Measurements from ENCODE around the gene RAB17.
"Not testable (repeated sequence)": the region's sequence is repeated elsewhere in the genome, so short reads cannot be mapped to it uniquely, and the experiment has no call there.

Gene RAB17

DNA sequence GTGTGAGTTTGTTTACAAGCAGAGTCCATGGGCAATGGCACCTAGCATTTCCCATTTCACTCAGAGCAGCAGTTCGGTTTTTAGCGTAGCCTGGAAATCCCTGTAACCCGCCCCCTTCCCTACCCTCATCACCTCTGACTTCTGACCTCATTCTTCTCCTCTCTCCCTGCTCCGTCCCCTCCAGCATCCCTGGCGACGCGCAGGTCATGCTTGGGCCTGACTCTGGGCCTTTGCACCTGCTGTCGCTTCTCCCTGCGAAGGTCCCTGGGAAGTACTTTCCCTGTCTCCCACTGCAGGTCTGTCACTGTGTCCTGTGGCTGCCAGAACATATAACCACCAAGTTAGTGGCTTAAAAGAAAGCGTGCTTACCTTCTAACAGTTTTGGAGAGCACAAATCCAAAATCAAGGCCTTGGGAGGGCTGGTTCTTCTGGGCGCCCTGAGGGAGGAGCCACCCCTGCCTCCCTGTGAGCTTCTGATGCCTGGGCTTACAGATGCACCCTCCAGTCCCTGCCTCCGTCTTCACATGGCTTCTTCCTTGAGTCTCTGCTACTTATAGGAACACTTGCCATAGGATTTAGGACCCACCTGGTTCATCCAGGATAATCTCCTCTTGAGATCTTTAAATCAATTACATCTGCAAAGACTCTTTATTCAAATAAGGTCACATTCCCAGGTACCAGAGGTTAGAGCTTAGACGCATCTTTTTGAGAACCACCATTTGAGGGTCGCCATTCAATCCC lies 8.1 kb upstream of the RAB17 start:
- no peak for DNase-seq

- DNase-seq = no peak
Measured at GRCh38 chr2:237597196-237598145, 6.9 kb upstream of the RAB17 start.

- DNase-seq = no peak
Measured at GRCh38 chr2:237596520-237597195, 6.1 kb upstream of the RAB17 start.

DNA sequence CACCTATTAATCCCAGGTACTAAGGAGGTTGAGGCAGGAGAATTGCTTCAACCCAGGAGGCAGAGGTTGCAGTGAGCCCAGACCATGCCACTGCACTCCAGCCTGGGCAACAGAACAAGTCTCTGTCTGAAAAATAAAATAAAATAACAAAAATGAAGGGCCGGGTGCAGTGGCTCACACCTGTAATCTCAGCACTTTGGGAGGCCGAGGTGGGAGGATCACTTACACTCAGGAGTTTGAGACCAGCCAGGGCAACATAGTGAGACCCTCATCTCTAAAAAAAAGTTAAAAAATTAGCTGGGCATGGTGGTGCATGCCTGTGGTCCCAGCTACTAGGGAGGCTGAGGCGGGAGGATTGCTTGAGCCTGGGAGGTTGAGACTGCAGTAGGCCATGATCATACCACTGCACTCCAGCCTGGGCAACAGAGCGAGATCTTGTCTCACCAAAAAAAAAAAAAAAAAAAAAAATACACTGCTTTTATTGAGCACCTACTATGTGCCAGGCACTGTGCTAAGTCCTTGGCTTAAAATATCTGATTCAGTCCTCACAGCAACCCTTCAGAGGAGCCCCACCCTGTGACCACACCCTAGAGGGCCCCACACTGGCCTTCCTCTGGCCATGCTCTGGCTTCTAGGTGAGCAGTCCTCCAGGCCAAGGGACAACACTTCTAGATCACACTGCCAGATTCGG lies 5.4 kb upstream of the RAB17 start:
- DNase-seq = not testable (repeated sequence)

DNA sequence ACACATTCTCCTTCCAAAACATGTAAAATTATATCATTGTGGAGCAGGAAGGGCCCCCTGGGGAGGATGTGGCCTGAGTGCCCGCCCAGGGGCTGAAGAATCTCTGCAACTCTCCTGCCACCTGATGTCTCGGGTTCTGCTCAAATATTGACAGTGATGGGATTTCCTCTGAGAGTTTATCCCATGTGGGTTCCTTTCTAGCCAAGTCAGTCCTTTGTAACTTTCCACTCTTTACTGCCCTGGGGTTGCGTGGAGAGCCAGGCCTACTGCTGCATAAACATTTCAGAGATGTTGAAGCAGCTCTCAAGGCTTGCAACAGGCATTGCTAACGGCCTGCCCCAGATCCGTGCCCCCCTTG lies 4.0 kb upstream of the RAB17 start:
- no peak for DNase-seq

GRCh38 chr2:237593596-237594320 lies 3.2 kb upstream of the RAB17 start:
- DNase-seq = no peak

- DNase-seq = no peak
Measured at GRCh38 chr2:237593036-237593435, 2.5 kb upstream of the RAB17 start.

DNA sequence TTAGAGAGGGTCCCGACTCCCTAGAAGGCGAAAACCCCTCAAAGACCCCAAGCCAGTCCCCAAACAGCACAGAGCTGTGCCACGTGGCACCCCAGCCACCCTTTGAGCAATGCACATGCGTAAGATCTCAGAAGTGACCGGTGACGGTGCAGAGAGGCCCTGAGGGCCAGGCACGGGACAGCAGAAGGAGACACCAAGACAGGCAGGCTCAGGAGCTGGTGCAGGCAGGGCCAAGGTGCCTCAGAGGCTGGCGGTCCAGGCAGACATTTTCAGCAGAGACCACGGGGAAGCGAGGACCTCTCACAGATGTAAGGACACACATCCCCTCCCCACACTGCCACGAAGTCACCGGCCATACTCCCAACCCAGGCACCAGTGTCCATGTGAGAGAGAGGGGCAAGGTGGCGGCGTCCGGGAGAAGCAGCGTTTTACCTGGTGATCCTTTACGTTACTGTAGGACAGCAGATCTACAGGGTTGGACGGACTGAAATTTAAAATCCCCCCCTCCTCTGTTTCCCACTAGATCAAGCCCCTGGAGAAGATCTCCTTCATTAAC lies 2.0 kb upstream of the RAB17 start:
- DNase-seq = no peak

DNA sequence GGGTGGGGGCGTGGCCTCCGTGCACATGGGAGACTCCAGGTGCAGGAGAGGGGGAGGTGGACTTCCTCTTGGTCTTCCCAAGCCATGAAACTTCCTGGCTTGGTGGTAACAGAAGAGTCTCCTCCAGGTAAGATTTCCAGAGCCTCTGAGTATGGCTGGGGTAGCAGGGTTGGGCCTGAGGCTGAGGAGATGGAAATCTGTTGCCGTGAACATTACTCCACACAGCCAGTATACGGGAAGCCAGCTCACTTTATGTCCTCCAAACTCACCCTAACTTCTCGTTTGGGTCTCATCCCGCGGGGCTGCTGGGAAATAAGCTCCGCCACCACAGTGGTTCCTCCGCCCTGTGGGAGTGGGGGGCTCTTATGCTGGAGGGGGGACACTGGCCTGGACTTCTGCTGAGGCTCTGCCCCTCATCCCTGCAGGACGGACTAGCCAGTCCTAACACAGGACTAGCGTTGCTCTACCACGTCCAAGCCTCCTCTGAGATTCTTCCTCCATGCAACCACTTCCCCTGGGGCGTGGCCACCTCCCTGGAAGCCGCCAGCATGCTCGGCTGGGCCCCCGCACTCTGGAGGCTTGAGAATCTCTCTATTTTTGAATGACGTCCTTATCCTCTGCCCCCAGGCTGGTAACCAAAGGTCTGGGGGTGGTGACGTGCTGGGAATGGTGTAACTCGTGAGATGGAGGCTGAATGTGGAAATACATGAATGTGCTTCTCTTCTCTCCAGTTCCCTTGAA lies 777 bp upstream of the RAB17 start:
- peak; percentile 93 for DNase-seq

DNA sequence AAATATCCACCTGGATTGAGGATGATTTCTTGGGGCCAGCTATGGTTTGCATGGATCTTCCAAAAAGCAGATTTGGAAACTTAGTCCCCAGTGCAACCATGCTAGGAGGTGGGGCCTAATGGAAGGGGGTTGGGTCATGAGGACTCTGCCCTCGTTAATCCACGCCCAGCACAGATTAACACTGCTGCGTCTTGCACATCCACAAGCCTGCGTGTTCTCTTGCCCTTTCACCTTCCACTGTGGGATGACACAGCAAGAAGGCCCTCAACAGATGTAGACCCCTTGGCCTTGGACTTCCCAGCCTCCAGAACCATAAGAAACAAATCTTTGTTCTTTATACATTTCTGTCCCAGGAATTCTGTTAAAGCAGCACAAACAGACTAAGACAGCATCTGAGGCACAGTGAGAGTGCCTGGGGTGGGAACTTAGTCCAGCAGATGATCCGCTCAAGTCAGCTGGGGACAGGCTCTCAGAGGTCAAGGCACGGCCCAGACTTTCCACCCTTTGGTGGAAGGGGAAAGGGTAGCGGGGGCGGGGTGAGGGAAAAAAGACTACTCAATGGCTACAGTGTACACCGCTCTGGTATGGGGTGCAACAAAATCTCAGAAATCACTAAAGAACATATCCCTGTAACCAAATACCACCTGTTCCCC lies 2.4 kb downstream of the RAB17 start:
- no peak for DNase-seq

GRCh38 chr2:237585590-237586221 lies 4.8 kb downstream of the RAB17 start:
- DNase-seq = no peak

DNA sequence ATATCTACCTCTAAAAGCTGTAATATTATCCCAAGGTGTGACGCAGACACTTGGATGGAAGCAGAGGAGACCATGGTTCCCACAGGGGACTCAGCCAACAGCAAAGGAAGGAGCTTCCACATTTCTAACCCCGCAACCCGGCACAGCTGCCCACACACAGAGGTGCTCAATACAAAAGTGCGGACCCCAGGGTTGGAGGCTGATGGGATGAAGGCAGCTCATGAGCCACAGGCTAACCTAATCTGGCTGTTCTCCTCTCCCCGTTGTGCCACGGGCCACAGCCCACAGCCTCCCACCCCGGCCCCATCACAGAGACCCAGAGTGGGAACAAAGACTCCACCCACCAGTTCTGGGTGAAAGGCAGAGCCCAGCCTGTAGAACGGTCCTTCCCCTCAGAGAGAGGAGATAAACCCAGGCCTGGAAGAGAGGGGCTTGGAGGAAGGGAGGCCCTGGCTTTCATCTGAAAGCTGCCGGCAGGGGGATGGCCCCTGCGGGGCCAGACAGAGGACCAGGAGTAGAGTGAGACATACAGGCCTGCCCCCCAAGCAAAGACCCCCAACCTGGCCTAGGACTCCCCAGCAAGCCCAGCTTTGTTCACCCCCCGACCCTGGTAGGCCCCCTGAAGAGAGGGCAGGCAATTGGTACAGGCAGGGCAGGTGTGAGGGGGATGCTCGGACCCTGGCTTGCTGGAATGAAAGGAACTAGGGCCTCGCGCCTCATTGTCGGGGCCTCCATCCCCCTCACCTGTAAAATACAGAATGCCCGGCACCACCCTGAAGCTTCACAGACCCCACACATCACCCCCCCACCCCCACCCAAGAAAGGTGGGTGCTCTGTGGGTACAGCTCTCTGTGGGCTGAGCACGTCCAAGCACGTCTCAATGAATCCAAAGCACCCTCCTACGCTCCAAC lies 6.9 kb downstream of the RAB17 start:
- no peak for DNase-seq

DNA sequence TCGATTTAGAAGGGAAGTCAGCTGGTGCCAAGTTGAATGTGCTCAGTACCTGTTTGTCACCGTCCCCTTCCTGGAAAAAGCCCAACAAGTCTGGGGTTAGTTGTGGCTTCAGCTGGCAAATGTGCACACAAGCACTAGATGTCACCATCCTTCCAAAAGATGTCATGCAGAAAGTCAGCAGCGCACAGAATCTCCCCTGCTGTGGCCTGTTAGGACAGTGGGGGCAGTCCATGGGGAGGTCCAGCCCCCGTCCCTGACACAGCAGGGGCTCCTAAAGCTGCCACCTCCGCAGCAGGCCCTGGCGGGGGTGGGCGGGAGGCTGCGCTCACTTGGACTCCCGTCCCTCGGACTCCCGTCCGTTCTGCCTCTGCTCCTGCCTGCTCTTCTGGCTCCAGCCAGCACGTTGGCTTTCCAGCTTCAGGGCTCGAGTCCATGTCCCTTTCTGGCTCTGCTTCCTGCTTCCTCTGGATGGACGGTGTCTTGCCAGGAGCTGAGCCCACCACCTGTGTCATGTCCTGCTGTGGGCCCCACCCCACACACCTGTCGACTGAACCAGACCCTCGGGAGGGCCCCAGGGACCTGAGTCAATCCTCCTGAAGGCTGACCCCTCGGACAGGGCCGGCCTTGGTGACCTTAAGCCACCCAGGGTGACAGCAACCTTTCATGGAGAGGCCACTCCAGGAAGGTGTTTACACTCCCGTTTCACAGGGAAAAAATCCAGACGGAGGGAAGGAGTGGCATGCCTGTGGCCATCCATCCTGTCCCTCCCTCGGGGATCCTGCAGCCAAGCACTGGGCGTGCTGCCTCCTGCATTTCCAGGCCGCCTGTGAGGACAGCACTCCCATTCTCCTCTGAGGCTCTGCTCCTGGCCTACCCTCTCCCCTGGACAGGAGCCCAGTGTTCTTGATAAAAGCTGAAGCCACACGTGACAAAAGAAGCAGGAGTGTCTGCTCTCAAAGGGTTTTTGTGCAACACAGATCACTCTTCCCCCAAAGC lies 8.5 kb downstream of the RAB17 start:
- peak; percentile 51 for DNase-seq

DNA sequence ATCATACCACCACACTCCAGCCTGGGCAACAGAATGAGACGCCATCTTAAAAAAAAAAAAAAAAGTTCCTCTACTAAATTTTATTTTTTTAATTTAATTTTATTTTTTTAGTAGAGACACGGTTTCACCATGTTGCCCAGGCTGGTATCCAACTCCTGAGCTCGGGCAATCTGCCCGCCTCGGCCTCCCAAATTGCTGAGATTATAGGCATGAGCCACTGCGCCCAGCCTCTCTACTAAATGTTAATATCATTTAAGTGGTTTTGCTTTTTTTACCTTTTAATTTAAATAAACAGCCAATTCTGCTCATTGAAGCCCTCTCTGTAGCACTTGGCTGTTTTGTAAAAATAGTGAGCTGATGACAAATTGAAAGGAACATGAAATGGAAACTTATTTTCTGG lies 9.2 kb downstream of the RAB17 start:
- DNase-seq = no peak

- no peak for DNase-seq
Measured at GRCh38 chr2:237577956-237578870, 12.3 kb downstream of the RAB17 start.

DNA sequence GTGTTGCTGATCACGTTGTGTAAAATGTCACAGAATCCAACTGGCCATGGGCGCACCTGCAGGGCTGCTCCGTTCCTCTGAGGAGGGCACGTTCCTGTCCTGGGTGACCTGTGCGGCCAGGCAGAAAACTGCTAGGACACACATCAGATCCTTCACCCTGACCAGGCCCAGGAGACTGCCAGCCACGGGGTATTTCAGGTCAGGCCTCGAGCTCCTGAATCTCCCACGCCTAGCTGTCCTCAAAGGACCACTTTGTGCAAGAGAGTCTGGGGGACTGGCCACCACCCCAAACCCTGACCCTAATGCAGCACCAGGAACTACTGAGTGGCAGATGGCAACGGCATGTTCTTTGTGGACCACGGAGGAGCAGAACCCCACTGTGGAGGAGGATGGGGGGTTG lies 13.1 kb downstream of the RAB17 start:
- DNase-seq = no peak

DNA sequence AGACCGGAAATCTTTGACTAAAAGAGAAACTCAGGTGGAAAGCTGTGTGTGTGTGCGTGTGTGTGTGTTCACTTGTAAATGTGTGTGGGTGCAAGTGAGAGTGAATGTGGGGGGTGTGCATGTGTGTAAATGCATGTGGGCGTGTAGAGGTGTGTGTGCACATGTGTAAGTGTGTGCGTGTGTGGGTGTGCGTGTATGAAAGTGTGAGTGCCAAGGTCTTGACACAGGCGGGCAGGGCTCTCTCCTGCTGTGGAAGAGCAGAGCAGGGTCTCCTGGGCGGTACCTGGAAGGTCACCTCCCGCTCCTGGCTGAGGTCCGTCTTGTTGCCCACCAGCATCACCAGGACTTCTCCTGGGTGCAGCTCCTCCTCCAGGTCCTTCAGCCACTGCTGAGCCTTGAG lies 13.6 kb downstream of the RAB17 start:
- DNase-seq = no peak
